Ovary (tissue), 3 donors: ENCODE data around the gene EPC2.

Experiments used
- CTCF ChIP-seq, 3 donors: fragments of 450-650 bp in 2 of 3; fragments of 200-600 bp in 1 of 3; IDR thresholded peaks; one replicate each; pipeline versions ENCODE4 v1.5.1 to v1.8.0; 2016 to 2022; ENCODE audit warnings: antibody characterized with exemption in 3 of 3, mild to moderate bottlenecking in 1 of 3
- POLR2A ChIP-seq: fragments of 450-650 bp; IDR thresholded peaks from one replicate; pipeline ENCODE4 v1.6.1; 2017; ENCODE audit warnings: antibody characterized with exemption, mild to moderate bottlenecking, moderate library complexity
- donor health status: DM: no; HTN: no; CAD: no.

DNA sequence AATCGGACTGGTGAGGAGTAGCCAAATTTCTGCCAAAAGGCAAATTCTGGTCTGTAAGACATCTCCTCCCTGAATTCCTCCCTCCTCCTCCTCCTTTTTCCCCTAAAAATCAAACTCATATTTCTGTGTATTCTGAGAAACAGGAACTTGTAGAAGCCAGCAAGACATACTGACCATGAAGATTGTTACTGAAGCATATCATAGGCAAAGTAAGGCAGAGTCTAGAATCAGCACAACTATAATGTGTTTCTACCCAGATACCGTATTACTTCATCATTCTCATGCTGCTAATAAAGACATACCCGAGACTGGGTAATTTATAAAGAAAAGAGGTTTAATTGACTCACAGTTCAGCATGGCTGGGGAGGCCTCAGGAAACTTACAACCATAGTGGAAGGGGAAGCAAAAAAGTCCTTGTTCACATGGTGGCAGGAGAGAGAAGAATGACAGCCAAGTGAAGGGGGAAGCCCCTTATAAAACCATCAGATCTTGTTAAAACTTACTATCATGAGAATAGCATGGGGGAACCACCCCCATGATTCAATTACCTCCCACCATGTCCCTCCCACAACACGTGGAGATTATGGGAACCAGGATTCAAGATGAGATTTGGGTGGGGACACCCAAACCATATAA lies 24.9 kb upstream of the EPC2 start:
- TF ChIP-seq CTCF (IDR thresholded peaks at IDR 0.05) (no peak), POLR2A (no peak)
